NCI-H526 (cell line): ENCODE results near the gene PCDHGA12.
A peak's percentile ranks its signal among the peaks of the same experiment; 100 is the strongest.
"Not testable (repeated sequence)": the region's sequence is repeated elsewhere in the genome, so short reads cannot be mapped to it uniquely, and the experiment has no call there.

Experiments
- DNase-seq, 2 experiments: peaks; one replicate each; lab custom pipeline; 2025; lab: John Stamatoyannopoulos, UW

PCDHGA12 gene

GRCh38 chr5:141430332-141431113 is at the start of gene PCDHGA12:
TSS of gene PCDHGA12 (plus strand) at chr5:141430507. CDS start at chr5:141430760, 253 bp downstream.
- DNase-seq = peak; percentile 83 to 91

GRCh38 chr5:141382469-141383294 is 47.6 kb upstream of the PCDHGA12 start, which contains the start of gene PCDHGA7:
TSS of gene PCDHGA7 (plus strand) at chr5:141382742. CDS start at chr5:141382900, 158 bp downstream.
- DNase-seq = no peak

- no peak for DNase-seq
Measured at GRCh38 chr5:141383345-141383744, 47.0 kb upstream of the PCDHGA12 start.

GRCh38 chr5:141384471-141385267 is 45.6 kb upstream of the PCDHGA12 start:
- DNase-seq = no peak

GRCh38 chr5:141387557-141388311 is 42.6 kb upstream of the PCDHGA12 start, which contains the start of gene PCDHGB4:
TSS of gene PCDHGB4 (plus strand) at chr5:141387698. CDS start at chr5:141387885, 187 bp downstream.
- not testable (repeated sequence) for DNase-seq

GRCh38 chr5:141388661-141389060 is 41.6 kb upstream of the PCDHGA12 start:
- DNase-seq = no peak

GRCh38 chr5:141389153-141390042 is 40.9 kb upstream of the PCDHGA12 start:
- no peak for DNase-seq

GRCh38 chr5:141392429-141393198 is 37.7 kb upstream of the PCDHGA12 start, which contains the start of gene PCDHGA8:
TSS of gene PCDHGA8 (plus strand) at chr5:141392633. CDS start at chr5:141392814, 181 bp downstream.
- peak in 1 of 2 experiments; percentile 0 for DNase-seq

- no peak for DNase-seq
Measured at GRCh38 chr5:141393267-141393666, 37.0 kb upstream of the PCDHGA12 start.

GRCh38 chr5:141394401-141395187 is 35.7 kb upstream of the PCDHGA12 start:
- not testable (repeated sequence) for DNase-seq

- not testable (repeated sequence) for DNase-seq
Measured at GRCh38 chr5:141397756-141398551, 32.4 kb upstream of the PCDHGA12 start, which contains the start of gene PCDHGB5. TSS of gene PCDHGB5 (plus strand) at chr5:141397947. CDS start at chr5:141398128, 181 bp downstream.

GRCh38 chr5:141398608-141399007 is 31.7 kb upstream of the PCDHGA12 start:
- DNase-seq = no peak

GRCh38 chr5:141399555-141400258 is 30.6 kb upstream of the PCDHGA12 start:
- DNase-seq = no peak

GRCh38 chr5:141402553-141403243 is 27.6 kb upstream of the PCDHGA12 start, which contains the start of gene PCDHGA9:
TSS of gene PCDHGA9 (plus strand) at chr5:141402778. CDS start at chr5:141402953, 175 bp downstream.
- peak; percentile 6 to 52 for DNase-seq

GRCh38 chr5:141403387-141403786 is 26.9 kb upstream of the PCDHGA12 start:
- no peak for DNase-seq
